NCI-H345 (cell line): ENCODE results near the gene ETFA.
"Not testable (repeated sequence)": the region's sequence is repeated elsewhere in the genome, so short reads cannot be mapped to it uniquely, and the experiment has no call there.

Experiments used
- DNase-seq: peaks from one replicate; lab custom pipeline; 2025; lab: John Stamatoyannopoulos, UW

ETFA gene

DNA sequence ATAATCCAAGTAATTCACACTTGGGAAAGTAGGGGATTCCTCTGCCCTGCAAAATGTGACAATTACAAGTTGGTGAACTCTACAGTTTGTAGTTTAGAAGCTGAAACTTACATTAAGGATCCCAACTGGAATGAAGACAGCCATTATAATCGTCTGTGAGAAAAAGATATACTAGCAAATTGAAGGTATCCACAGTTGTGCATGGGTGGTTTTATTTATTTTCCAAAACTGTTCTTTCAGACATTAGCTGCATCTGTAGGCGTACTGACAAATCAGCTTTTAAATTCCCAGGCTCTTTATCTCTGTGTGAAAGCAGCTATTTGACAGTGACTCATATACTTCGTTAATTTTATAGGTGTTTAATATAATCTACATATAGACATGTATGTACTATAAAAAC lies 12.8 kb upstream of the ETFA start:
- no peak for DNase-seq

DNA sequence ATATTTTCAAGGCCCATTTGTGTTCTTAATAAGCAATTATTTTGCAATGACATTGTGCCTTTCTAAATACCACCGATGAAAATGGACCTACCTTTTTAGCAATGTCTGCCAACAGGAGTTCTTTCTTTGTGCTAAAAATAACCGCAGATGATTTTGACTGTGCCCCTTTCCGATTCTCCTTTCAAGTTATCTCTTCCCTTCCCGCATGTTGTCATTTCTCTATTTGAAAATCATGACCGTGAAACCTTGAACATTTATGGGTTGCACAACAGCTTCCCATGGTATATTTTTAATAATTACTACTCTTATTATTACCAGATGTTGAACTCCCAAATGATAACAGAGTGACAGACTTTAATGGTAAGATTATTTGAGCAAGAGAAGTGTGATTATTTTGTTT lies 10.3 kb upstream of the ETFA start:
- DNase-seq = no peak

DNA sequence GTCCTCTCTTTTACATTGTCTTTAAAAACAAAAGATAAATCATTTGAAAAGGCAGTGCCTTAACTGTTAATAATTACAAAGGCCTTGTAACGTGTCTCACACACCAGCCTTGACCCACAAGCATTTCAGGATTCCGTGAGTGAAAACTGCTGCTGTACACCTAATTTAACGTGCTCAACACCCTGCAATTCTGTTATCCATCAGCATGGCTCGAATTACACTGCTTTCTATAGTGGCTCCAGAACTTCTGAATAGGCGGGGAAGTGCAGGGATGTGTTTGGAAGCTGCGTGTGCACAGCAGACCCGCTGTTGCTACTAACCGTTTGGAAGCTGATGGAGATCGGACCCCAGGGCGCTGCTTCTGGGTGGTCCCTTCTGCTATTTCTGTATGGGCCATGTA lies 9.9 kb upstream of the ETFA start:
- DNase-seq = no peak

DNA sequence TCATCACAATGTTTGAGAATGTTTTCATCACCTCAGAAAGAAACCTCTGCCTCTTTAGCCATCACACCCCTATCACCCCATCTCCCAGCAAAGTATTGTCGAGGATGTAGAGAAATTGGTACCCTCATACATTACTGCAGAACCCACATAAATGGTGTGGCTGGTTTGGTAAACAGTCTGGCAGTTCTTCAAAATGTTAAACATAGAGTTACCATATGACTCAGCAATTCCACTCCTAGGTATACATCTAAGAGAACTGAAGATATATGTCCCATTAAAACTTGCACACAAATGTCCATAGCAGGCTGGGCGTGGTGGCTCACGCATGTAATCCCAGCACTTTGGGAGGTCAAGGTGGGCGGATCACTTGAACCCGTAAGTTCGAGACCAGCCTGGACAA lies 8.7 kb upstream of the ETFA start:
- DNase-seq = no peak

DNA sequence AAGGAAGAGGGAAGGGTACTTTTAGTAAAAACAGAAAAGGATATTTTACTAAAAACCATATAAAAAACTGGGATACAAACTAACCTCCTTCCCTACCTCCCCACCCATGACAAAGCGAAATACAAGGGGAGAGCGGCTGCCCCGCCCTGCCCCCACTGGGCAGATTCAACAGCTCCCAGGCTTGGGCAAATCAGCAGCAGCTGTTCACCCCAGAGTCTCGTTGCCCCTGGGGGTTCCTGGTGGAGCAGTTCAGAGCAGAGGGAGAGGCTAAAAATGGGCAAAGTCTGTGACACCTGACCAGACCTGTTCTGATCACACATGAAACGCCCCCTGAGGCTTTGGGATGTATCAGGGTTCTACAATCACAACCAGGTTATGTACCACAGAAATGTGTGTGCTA lies 2.5 kb upstream of the ETFA start:
- no peak for DNase-seq

DNA sequence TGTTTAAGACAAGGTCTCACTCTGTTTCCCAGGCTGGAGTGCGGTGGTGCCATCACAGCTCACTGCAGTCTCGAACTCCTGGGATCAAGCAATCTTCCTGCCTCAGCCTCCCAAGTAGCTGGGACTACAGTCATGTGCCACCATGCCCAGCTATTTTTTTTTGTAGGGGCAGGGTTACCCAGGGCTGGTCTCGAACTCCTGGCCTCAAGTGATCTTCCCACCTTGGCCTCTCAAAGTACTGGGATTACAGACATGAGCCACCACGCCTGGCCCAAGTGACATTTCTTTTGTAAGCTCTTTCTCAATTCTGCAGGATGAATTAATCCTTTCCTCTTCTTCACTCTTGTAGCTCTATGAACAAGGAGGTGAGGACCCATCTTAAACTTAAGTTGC lies 1.9 kb upstream of the ETFA start:
- DNase-seq = not testable (repeated sequence)

DNA sequence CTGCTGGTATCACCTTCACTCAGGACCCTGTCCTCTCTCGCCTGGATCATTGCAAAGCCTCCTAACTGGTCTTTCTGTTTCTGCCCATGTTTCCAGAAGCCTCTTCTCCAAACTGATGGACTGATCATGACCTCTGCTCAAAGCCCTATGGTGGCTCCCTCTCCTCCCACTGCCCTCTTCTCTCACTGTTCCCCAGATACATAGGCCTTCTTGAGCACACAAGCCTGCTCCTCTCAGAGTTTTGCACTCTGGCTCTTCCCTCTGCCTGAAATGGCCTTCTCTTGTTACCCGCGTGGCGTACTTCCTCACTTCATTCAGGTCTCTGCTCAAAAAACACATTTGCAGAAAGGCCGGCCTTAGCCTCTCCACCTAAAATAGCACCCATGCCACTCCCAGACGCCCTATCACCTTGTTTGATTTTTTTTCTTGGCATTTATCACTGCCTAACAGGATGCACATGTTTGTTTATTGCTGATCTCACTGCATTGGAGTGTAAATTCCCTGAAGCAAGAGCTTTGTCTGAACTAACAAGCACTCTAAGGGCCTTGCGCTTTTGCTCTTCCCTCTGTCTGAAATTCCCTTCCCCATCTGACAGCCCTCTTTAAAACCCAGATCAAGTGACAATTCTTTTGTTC lies 1.4 kb upstream of the ETFA start:
- no peak for DNase-seq

DNA sequence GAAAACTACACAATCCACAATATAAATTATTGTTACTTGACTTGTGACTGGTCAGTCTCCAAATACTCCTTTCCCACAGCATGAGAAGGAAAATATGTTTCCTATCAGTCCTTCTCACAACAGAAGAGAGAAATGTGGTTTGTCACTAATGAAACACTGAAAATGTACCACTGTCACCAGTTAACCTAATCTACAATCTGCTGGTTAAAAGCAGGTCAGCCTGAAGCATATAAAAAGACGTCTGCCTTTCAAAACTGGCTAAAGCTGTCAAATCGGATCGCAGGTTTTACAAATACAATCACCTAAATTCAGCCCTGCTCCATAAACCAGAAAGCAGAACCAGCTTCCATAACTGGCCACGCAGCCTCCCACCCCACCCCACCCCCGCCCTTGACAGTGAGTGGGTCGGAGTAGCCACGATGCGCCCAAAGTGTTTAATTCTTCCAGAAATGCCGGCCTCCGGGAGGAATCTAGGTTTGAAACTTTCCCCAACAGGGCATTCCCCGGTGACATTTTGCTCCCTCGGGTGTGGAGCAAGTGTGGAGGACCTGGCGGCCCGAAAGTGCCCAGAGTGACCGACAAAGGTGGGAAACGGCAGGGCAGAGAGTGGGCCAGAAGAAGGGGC lies 682 bp downstream of the ETFA start:
- no peak for DNase-seq

DNA sequence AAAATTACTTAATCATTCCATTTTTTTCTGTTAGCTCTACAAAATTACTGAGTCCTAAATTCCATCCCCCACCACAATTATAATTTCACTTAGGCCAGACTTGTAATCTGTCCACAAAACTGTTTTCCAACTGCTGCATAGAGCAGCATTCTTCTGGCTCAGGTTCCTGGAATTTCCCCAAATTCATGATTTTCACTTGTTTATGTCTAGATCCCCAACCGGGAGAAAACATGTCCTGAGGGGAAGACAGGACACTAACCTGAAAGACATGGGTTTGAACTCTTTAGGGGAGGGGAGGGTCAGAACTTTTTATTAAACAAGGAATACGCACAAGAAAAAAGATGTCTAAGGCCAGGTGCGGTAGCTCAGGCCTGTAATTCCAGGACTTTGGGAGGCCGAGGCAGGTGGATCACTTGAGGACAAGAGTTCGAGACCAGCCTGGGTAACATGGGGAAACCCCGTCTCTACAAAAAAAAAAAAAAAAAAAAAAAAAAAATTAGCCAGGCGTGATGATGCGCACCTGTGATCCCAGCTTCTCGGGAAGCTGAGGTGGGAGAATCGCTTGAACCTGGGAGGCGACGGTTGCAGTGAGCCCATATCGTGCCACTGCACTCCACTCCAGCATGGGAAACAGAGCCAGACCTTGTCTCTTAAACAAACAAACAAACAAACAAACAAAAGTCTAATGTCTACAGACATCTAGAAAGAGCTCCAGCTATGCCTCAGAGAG lies 1.5 kb downstream of the ETFA start:
- DNase-seq = no peak

DNA sequence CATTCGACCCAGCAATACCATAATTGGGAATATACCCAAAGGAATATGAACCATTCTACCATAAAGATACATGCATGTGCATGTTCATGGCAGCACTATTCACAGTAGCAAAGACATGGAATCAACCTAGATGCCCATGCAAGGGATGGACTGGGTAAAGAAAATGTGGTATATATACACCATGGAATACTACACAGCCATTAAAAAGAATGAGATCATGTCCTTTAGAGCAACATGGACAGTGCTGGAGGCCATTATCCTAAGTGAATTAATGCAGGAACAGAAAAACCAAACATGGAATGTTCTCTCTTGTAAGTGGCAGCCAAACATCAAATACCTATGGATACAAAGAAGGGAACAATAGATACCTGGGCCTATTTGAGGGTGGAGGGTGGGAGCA lies 7.4 kb downstream of the ETFA start:
- no peak for DNase-seq

DNA sequence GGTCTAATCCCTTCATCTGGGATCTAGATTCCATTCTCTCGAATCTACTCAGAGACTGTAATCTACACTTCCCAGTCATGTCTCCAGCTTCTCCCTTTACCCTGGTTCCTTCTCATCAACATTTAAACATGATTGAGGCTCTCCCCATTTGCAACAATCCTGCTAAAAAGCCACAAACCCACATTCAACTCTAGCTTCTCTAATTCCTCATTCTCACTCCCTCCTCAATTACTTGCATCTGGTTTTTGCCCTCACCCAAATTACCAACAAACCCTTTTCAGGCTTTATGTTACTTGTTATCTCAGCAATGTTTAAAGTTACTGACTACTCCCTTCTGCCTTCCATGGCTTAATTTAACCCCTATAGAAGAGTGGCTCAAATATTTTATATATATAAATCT lies 11.5 kb downstream of the ETFA start:
- DNase-seq = no peak

DNA sequence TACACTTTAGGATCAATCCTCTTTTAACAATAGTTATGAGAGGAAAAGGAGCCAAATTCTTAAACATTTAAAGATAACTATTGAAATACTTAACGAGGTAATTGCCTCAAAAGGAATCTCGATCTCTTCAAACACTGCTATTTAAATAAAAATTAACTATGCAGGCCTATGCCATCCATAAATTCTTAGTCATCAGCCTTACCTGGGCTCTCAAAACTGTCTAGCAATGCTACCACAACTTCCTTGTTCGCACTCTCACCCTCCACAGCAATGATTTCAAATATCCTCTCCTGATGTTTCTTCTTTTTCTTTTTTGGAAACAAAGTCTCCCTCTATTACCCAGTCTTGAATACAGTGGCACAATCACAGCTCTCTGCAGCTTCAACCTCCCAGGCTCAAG lies 12.3 kb downstream of the ETFA start:
- no peak for DNase-seq

DNA sequence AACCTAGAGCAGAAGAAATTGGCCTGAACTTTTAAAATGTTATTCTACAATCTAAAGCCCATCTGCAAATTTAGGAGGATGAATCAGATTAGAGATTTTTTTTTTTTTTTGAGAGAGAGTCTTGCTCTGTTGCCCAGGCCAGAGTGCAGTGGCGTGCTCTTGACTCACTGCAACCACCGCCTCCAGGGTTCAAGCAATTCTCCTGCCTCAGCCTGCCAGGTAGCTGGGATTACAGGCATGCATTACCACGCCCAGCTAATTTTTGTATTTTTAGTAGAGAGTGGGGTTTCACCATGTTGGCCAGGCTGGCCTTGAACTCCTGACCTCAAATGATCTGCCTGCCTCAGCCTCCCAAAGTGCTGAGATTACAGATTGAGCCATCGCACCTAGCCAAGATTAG lies 13.3 kb downstream of the ETFA start:
- DNase-seq = not testable (repeated sequence)

DNA sequence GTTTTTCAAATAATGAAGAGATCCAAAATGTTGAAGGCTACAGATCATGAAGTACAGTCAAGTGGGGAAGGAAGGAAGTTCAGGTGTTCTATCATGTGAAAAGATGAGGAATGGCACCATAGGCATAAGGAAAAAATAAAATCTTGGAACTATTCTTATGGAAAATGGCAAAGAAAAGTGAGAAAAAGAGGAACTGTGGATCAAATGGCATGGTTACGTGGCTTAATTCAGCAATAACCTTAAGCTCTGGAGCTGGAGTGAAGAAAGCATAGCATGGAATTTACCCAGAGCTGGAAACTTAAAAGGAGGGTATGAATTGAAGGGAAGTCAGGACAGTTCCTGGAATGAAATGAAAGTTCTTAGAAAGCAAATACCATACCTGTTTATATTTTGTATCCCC lies 14.4 kb downstream of the ETFA start:
- DNase-seq = no peak

DNA sequence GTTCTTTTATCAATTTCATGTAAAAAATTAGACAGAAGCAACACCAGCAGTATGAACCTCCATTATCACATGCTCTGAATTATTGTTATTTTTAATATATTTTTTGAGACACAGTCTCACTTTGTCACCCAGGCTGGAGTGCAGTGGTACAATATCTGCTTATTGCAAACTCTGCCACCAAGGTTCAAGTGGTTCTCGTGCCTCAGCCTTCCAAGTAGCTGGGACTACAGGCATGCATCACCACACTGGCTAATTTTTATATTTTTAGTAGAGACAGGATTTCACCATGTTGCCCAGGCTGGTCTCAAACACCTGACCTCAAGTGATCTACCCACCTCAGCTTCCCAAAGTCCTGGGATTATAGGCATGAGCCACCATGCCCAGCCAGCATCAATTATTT lies 16.8 kb downstream of the ETFA start:
- DNase-seq = not testable (repeated sequence)

DNA sequence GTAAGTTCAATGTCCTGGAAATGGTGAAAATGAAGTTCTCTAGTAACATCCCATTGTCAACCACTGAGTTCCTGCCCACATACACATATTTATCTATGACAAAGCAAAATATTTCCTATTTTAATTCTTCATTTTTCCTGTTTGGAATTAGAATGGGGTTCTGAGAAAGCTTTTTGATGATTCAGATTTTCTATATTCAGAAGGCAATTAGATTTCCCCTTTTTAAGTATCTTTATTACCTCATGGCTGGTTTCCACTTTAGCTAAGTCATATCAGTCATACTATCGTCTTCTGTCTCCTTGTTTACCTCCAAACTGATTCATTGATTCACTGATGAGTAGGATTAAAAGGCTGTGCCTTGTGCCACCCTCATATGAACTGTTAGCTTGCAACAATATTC lies 17.9 kb downstream of the ETFA start:
- no peak for DNase-seq

DNA sequence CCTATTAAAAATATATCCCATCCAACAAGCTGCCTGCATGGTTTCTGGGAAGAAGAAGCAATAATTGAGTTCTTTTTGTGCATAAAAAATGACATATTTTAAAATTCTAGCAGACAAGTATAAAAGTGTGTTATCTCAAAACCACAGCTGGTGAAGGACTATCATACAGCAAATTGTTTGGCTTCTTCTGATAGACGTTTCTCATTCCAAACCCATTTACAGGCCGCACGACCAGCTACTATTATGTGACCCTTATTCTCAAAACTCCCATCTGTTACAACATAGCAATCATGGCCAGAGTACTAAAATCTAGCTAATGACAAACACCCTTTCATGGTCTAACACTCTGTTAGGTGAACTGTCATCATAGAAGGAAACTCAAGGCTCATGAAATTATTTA lies 21.7 kb downstream of the ETFA start:
- DNase-seq = no peak

DNA sequence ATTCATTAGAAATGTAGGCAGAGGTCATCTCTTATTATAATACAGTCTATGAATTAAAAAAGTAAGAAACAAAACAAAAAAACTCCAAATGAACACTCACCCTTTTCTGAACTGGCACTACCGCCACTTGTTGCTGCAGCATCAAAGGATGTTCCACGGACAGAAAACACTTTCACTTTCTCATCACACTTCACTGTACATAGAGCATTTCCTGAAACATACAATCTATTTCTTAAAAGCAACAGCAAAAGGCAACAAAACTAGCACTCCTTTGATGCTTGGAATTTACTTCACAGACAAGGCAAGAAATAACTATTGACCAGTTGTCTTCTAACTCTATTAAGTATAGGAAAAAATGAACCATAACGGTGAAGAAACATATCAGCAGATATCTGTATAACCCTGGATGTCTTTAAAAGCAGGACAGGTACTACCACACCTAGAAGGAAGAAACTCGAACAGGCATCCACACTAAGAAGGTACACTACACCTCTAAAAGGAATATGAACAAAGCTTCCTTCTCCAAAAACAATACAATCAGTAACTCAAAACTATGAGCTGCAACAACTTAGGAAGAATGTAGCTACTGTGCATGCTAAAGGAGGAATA lies 24.9 kb downstream of the ETFA start:
- DNase-seq = no peak

DNA sequence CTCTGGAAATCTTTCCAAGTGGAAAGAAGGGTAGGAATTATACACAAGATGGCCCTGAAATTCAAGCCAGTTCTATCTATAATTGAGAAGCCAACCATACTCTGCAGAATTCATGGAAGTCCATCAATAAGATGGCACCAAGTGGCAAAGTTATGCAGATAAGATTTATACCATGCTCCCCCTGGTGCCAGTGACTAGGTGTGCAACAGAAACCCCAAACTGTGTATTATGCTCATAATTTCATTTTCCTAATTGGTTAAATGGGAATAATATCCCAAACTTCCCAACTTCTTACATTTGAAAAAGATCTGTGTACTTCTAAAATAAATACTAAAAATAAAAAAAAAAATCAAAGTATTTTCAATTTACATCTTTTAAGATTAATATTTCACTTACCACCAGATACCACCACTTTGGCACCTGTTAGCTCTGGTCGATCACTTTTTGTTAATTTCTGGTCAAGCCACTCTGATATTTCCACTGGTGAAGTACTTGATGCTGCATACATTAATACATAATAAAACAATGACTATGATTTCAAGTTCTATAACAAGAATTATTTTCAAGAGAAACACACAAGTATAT lies 25.9 kb downstream of the ETFA start:
- DNase-seq = no peak

DNA sequence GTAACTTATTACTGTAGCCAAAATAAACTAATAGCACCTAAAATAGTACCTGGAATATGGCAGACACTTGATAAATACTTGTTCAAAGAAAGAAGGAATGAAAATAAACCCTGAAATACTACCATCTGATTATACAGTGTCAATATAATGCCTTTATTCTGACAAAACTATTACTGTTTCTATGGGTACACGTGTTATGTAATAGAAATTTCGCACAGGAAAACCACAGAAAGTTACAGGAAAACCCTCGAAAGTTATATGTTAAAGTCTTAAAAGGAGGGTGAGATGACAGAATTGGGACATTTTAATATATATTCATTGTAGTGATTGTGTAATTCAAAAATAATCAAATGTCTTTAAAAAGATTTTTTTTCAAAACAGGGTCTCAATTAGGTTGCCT lies 28.8 kb downstream of the ETFA start:
- DNase-seq = no peak

DNA sequence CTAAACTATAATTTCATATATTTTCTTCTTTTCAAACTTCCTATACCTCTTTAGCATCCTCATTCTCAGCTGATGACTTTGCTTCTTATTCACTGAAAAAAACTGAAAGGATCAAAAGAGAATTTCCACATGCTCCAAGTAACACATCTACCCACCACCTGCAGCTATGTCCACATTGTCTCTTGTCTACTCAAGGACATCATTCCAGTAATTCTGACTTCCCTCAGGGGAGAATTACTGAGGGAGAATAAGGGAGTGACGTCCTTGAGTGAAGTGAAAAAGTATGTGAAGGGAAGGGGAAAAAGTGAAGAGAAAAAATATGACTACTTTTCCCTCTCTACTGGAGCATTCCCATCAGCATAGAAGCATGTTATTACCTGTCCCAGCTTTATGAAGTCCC lies 32.6 kb downstream of the ETFA start:
- DNase-seq = no peak

DNA sequence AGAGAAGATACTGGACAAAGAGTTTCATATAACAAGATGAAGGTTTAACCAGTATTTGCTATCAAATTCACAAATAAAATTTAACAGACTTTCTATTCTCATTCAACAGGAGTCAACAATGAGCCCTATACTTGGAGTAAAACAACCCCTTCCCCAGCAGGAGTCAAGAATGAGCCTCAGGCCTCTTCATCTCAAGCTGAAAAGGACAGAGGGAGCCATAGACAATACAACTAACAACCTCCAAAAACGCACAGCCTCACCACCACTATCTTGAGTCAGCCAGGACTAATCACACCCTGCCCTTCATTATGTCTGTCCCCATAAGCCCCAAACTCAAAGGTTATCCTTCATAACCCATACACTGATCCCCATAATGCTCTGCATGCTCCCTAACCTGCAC lies 36.4 kb downstream of the ETFA start:
- DNase-seq = no peak

DNA sequence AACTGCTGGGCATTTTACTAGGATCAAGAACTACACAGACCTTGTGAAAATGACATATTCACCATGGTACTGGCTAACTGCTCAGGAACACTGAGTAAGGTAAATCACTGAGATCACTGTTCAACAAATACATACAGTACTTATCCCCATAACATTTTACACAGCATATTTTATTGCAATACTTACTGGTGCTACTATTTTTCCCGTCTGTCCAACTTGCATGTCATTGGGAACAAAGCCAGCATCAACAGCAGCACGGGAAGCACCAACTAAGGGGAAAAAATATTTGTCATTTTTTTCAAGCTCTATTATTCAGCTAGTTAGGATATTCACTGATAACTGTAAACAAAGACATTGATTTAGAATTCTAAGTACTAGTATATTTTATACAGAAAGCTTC lies 37.0 kb downstream of the ETFA start:
- DNase-seq = no peak
